Measurements from ENCODE around the gene EIF3F.
"Not testable (repeated sequence)": the region's sequence is repeated elsewhere in the genome, so short reads cannot be mapped to it uniquely, and the experiment has no call there.

The EIF3F gene

GRCh38 chr11:7987560-7987883 lies 385 bp downstream of the EIF3F start:
- H3K27me3 ChIP-seq (ENCODE audit: control insufficient read depth, insufficient read depth, low read length); DNase-seq (ENCODE audit: low read depth, low spot score); H3K9me3 ChIP-seq (ENCODE audit: control insufficient read depth, insufficient read depth, low read length); H3K27ac ChIP-seq (ENCODE audit: low read length); H3K4me1 ChIP-seq (ENCODE audit: control insufficient read depth, insufficient read depth, low read length); H3K36me3 ChIP-seq (ENCODE audit: control insufficient read depth, insufficient read depth, low read length): not testable (repeated sequence)
- peak overlapping the region; percentile 93 for H3K4me3 ChIP-seq (ENCODE audit: low read length)
- WGBS (ENCODE audit: insufficient coverage, insufficient read length) = 100% methylated on average over 1 of the region's 13 CpGs

DNA sequence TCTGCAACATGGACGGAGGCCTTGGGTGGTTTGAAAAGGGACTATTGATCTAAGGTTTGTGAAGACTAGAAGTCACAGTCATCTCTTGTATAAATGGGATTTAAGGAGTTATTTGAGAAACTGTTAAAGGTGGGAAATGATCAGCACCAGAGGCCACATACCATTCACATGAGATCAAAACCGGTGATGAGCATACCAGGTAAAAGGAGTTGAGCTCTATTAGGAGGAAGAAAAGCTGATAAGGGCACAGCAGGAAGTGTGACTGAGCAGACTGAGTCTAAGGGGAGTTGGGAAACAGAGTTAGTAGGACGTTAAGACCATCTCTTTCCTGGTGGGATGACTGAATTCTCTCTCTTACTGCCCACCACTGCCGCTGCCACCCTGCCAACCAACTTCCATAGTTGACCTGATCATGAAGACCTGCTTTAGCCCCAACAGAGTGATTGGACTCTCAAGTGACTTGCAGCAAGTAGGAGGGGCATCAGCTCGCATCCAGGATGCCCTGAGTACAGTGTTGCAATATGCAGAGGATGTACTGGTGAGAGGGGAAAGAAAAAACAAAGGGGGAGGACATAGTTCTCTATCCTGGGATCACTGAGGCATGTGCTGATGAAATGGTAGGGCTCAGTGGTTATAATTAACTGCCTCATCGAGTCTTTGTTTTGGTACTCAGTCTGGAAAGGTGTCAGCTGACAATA lies 7.6 kb downstream of the EIF3F start:
- no CpG with 5 or more reads among the region's 6 CpGs for WGBS (ENCODE audit: insufficient coverage, insufficient read length)

DNA sequence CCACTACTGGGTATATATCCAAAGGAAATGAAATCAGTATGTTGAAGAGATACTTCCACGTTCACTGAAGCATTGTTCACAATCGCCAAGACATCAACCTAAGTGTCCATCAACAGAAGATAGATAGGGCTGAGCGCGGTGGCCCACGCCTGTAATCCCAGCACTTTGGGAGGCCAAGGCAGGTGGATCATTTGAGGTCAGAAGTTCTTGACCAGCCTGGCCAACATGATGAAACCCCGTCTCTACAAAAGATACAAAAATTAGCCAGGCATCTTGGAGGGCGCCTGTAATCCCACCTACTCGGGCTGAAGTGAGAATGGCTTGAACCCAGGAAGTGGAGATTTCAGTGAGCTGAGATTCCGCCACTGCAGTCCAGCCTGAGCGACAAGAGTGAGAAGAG lies 12.7 kb downstream of the EIF3F start:
- no CpG with 5 or more reads among the region's 10 CpGs for WGBS (ENCODE audit: insufficient coverage, insufficient read length)
- Histone ChIP-seq H3K4me3 (ENCODE audit: low read length) (no peak overlapping the region), H3K36me3 (ENCODE audit: control insufficient read depth, insufficient read depth, low read length) (peaks cover 22% of the 10 kb centered on the region), H3K9me3 (ENCODE audit: control insufficient read depth, insufficient read depth, low read length) (no peaks in the 10 kb centered on the region; the same call in 1 of the 2 replicates), H3K27me3 (ENCODE audit: control insufficient read depth, insufficient read depth, low read length) (no peaks in the 10 kb centered on the region), H3K4me1 (ENCODE audit: control insufficient read depth, insufficient read depth, low read length) (no peaks in the 10 kb centered on the region), H3K27ac (ENCODE audit: low read length) (no peak overlapping the region)
- no peak for DNase-seq (ENCODE audit: low read depth, low spot score)

More for the DNA sequence above, 7.6 kb downstream of the EIF3F start:
- Histone ChIP-seq H3K36me3 (ENCODE audit: control insufficient read depth, insufficient read depth, low read length) (peaks cover 47% of the 10 kb centered on the region), H3K27me3 (ENCODE audit: control insufficient read depth, insufficient read depth, low read length) (no peaks in the 10 kb centered on the region), H3K27ac (ENCODE audit: low read length) (no peak overlapping the region), H3K4me3 (ENCODE audit: low read length) (no peak overlapping the region), H3K9me3 (ENCODE audit: control insufficient read depth, insufficient read depth, low read length) (peaks cover 1% of the 10 kb centered on the region; the same call in 1 of the 2 replicates), H3K4me1 (ENCODE audit: control insufficient read depth, insufficient read depth, low read length) (no peaks in the 10 kb centered on the region)
- DNase-seq (ENCODE audit: low read depth, low spot score) = no peak

DNA sequence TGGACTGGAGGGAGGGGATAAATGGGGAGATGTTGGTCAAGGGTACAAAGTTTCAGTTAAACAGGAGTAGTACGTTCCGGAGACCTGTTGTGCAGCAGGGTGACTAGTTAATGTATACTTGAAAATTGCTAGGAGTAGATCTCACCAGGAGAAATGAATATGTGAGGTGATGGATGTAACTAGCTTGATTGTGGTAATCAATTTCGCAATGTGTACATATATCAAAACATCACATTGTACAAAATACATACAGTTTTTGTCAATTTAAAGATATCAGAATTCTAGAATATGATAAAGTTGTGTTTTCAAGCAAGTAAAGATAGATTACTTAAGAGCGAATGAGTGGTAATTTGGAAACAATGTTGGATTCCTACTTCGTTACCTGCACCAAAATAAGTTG lies 13.3 kb downstream of the EIF3F start:
- peaks cover 16% of the 10 kb centered on the region; the same call in 1 of the 2 replicates for H3K36me3 ChIP-seq (ENCODE audit: control insufficient read depth, insufficient read depth, low read length)
- H3K9me3 ChIP-seq (ENCODE audit: control insufficient read depth, insufficient read depth, low read length) = no peaks in the 10 kb centered on the region; the same call in 1 of the 2 replicates
- DNase-seq (ENCODE audit: low read depth, low spot score) = no peak
- H3K4me1 ChIP-seq (ENCODE audit: control insufficient read depth, insufficient read depth, low read length) = no peaks in the 10 kb centered on the region
- H3K27me3 ChIP-seq (ENCODE audit: control insufficient read depth, insufficient read depth, low read length) = no peaks in the 10 kb centered on the region
- H3K27ac ChIP-seq (ENCODE audit: low read length) = no peak overlapping the region
- no peak overlapping the region for H3K4me3 ChIP-seq (ENCODE audit: low read length)
- WGBS (ENCODE audit: insufficient coverage, insufficient read length) = 100% methylated on average over 1 of the region's 5 CpGs

- Histone ChIP-seq H3K4me3 (ENCODE audit: low read length) (no peak overlapping the region), H3K9me3 (ENCODE audit: control insufficient read depth, insufficient read depth, low read length) (no peaks in the 10 kb centered on the region; the same call in 1 of the 2 replicates), H3K27me3 (ENCODE audit: control insufficient read depth, insufficient read depth, low read length) (no peaks in the 10 kb centered on the region), H3K36me3 (ENCODE audit: control insufficient read depth, insufficient read depth, low read length) (peaks cover 5% of the 10 kb centered on the region; the same call in 1 of the 2 replicates), H3K4me1 (ENCODE audit: control insufficient read depth, insufficient read depth, low read length) (no peaks in the 10 kb centered on the region), H3K27ac (ENCODE audit: low read length) (no peak overlapping the region)
- no peak for DNase-seq (ENCODE audit: low read depth, low spot score)
- no CpG with 5 or more reads among the region's 1 CpG for WGBS (ENCODE audit: insufficient coverage, insufficient read length)
Measured at GRCh38 chr11:8002676-8003075, 15.5 kb downstream of the EIF3F start.

DNA sequence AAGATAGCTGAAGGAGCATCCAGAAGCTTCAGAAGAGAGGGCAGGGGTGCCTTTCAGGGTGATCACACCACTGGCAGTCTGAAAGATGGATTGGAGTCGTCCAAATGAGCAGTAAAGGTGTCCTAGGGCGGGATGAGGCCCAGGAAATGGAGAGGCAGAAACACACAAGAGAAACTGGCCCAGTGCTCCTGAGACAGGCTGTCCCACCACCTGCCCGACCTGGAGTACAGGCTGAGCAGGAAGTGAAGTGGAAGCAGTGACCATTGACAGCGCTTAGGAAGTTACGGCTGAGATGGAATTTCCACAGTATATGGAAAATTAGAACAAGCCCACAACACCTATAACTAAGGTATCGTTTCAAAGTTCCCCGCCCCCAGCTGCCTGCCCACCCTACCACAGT lies 16.1 kb downstream of the EIF3F start:
- WGBS (ENCODE audit: insufficient coverage, insufficient read length) = no CpG with 5 or more reads among the region's 7 CpGs
- H3K4me3 ChIP-seq (ENCODE audit: low read length) = no peak overlapping the region
- H3K9me3 ChIP-seq (ENCODE audit: control insufficient read depth, insufficient read depth, low read length) = no peaks in the 10 kb centered on the region; the same call in 1 of the 2 replicates
- no peak overlapping the region for H3K27ac ChIP-seq (ENCODE audit: low read length)
- peaks cover 3% of the 10 kb centered on the region; the same call in 1 of the 2 replicates for H3K36me3 ChIP-seq (ENCODE audit: control insufficient read depth, insufficient read depth, low read length)
- DNase-seq (ENCODE audit: low read depth, low spot score) = no peak
- H3K27me3 ChIP-seq (ENCODE audit: control insufficient read depth, insufficient read depth, low read length) = no peaks in the 10 kb centered on the region
- H3K4me1 ChIP-seq (ENCODE audit: control insufficient read depth, insufficient read depth, low read length) = no peaks in the 10 kb centered on the region

- Histone ChIP-seq H3K4me3 (ENCODE audit: low read length) (no peak overlapping the region), H3K9me3 (ENCODE audit: control insufficient read depth, insufficient read depth, low read length) (no peaks in the 10 kb centered on the region), H3K36me3 (ENCODE audit: control insufficient read depth, insufficient read depth, low read length) (no peaks in the 10 kb centered on the region), H3K27me3 (ENCODE audit: control insufficient read depth, insufficient read depth, low read length) (no peaks in the 10 kb centered on the region), H3K4me1 (ENCODE audit: control insufficient read depth, insufficient read depth, low read length) (no peaks in the 10 kb centered on the region), H3K27ac (ENCODE audit: low read length) (no peak overlapping the region)
- no peak for DNase-seq (ENCODE audit: low read depth, low spot score)
- WGBS (ENCODE audit: insufficient coverage, insufficient read length) = no CpG with 5 or more reads among the region's 2 CpGs
Measured at GRCh38 chr11:8004008-8004407, 16.9 kb downstream of the EIF3F start.

DNA sequence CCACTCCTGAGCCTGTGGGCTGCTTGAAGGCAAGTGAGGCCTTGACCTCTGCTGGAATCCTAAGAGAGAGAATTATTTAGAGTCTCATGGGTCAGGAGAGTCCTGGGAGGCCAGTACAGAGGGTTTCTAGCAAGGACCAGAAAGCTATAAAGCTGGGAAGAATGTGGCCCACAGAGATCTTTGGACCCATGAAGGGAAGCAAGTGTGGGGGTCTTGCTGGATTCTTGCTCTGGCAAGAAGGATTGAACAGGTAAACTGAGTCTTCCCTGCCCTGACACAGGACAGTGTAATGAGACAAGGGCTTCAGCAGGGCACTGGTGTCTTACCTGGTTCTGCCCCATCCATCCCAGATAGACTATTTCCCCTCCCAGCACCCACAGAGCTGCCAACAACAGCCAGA lies 18.4 kb downstream of the EIF3F start:
- Histone ChIP-seq H3K36me3 (ENCODE audit: control insufficient read depth, insufficient read depth, low read length) (no peaks in the 10 kb centered on the region), H3K27me3 (ENCODE audit: control insufficient read depth, insufficient read depth, low read length) (no peaks in the 10 kb centered on the region), H3K9me3 (ENCODE audit: control insufficient read depth, insufficient read depth, low read length) (no peaks in the 10 kb centered on the region), H3K4me3 (ENCODE audit: low read length) (no peak overlapping the region), H3K4me1 (ENCODE audit: control insufficient read depth, insufficient read depth, low read length) (no peaks in the 10 kb centered on the region), H3K27ac (ENCODE audit: low read length) (no peak overlapping the region)
- DNase-seq (ENCODE audit: low read depth, low spot score) = no peak

- Histone ChIP-seq H3K27ac (ENCODE audit: low read length) (no peak overlapping the region), H3K4me3 (ENCODE audit: low read length) (no peak overlapping the region), H3K27me3 (ENCODE audit: control insufficient read depth, insufficient read depth, low read length) (no peaks in the 10 kb centered on the region), H3K4me1 (ENCODE audit: control insufficient read depth, insufficient read depth, low read length) (no peaks in the 10 kb centered on the region), H3K36me3 (ENCODE audit: control insufficient read depth, insufficient read depth, low read length) (no peaks in the 10 kb centered on the region), H3K9me3 (ENCODE audit: control insufficient read depth, insufficient read depth, low read length) (no peaks in the 10 kb centered on the region)
- no peak for DNase-seq (ENCODE audit: low read depth, low spot score)
Measured at GRCh38 chr11:8006349-8006977, 19.3 kb downstream of the EIF3F start.

DNA sequence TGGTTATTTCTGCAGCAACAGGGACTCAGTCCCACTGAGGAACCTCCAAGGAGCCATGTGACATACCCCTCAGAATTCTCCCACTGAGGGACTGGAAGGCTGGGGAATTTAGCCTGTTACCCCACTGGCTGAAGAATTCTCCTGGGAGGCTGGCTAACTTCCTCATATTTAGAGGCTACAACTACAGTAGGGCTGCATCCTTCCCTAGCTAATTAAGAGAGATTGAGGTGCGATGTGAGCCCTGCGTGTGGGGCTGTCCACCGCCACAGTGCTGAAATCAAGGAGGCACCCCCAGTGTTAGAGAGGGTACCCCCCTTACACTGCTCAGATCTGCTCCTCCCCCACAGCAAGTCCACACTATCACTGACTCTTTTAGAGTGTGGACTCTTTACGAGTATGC lies 21.1 kb downstream of the EIF3F start:
- no peaks in the 10 kb centered on the region for H3K4me1 ChIP-seq (ENCODE audit: control insufficient read depth, insufficient read depth, low read length)
- WGBS (ENCODE audit: insufficient coverage, insufficient read length) = no CpG with 5 or more reads among the region's 4 CpGs

GRCh38 chr11:8009856-8010255 lies 22.7 kb downstream of the EIF3F start:
- no peak for DNase-seq (ENCODE audit: low read depth, low spot score)
- Histone ChIP-seq H3K27me3 (ENCODE audit: control insufficient read depth, insufficient read depth, low read length) (no peaks in the 10 kb centered on the region), H3K27ac (ENCODE audit: low read length) (no peak overlapping the region), H3K36me3 (ENCODE audit: control insufficient read depth, insufficient read depth, low read length) (no peaks in the 10 kb centered on the region), H3K9me3 (ENCODE audit: control insufficient read depth, insufficient read depth, low read length) (no peaks in the 10 kb centered on the region), H3K4me1 (ENCODE audit: control insufficient read depth, insufficient read depth, low read length) (no peaks in the 10 kb centered on the region), H3K4me3 (ENCODE audit: low read length) (no peak overlapping the region)
- WGBS (ENCODE audit: insufficient coverage, insufficient read length) = no CpG with 5 or more reads among the region's 3 CpGs

More for the DNA sequence above, 21.1 kb downstream of the EIF3F start:
- Histone ChIP-seq H3K4me3 (ENCODE audit: low read length) (no peak overlapping the region), H3K27me3 (ENCODE audit: control insufficient read depth, insufficient read depth, low read length) (no peaks in the 10 kb centered on the region), H3K27ac (ENCODE audit: low read length) (no peak overlapping the region), H3K9me3 (ENCODE audit: control insufficient read depth, insufficient read depth, low read length) (no peaks in the 10 kb centered on the region), H3K36me3 (ENCODE audit: control insufficient read depth, insufficient read depth, low read length) (no peaks in the 10 kb centered on the region)
- no peak for DNase-seq (ENCODE audit: low read depth, low spot score)

Measured in iPS DF 6.9 (cell line).